Stimulated activated CD8-positive, alpha-beta memory T cell treated with anti-CD3 and anti-CD28 coated beads, Interleukin-12 subunit alpha, Interleukin-12 subunit beta, amount 100 ng/mL, for 1 hour (primary cell): ENCODE measurements around the gene SAXO1.
"Not testable (repeated sequence)": the region's sequence is repeated elsewhere in the genome, so short reads cannot be mapped to it uniquely, and the experiment has no call there.

Source experiments
- DNase-seq: peaks from one replicate; pipeline ENCODE4 v3.0.0-alpha.2; 2020; ENCODE audit warnings: low read depth

The SAXO1 gene

GRCh38 chr9:19033015-19033414, at the start of gene SAXO1:
Gene SAXO1 (minus strand): TSS chr9:19033209. CDS start chr9:19032908, 301 bp downstream.
- no peak for DNase-seq

GRCh38 chr9:19074836-19075235, 41.8 kb upstream of the SAXO1 start:
- no peak for DNase-seq

DNA sequence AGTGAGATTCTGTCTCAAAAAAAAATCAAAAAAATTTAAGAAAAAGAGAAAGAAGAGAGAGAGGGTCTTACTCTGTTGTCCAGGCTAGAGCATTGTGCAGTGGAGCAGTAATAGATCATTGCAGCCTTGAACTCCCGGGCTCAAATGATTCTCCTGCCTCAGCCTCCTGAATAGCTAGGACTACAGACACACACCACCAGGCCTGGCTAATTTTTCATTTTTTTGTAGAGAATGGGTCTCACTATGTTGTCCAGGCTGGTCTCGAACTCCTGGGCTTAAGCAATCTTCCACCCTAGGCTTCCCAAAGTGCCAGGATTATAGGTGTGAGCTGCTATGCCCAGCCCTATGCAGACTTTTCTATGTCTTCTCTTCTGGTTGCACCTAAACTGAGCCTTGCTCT, 41.2 kb upstream of the SAXO1 start:
- no peak for DNase-seq

GRCh38 chr9:19057033-19057432, 24.0 kb upstream of the SAXO1 start:
- DNase-seq = no peak

GRCh38 chr9:19050637-19051591, 17.9 kb upstream of the SAXO1 start:
- no peak for DNase-seq

- DNase-seq = no peak
Observed at GRCh38 chr9:19049917-19050636, 17.1 kb upstream of the SAXO1 start.

DNA sequence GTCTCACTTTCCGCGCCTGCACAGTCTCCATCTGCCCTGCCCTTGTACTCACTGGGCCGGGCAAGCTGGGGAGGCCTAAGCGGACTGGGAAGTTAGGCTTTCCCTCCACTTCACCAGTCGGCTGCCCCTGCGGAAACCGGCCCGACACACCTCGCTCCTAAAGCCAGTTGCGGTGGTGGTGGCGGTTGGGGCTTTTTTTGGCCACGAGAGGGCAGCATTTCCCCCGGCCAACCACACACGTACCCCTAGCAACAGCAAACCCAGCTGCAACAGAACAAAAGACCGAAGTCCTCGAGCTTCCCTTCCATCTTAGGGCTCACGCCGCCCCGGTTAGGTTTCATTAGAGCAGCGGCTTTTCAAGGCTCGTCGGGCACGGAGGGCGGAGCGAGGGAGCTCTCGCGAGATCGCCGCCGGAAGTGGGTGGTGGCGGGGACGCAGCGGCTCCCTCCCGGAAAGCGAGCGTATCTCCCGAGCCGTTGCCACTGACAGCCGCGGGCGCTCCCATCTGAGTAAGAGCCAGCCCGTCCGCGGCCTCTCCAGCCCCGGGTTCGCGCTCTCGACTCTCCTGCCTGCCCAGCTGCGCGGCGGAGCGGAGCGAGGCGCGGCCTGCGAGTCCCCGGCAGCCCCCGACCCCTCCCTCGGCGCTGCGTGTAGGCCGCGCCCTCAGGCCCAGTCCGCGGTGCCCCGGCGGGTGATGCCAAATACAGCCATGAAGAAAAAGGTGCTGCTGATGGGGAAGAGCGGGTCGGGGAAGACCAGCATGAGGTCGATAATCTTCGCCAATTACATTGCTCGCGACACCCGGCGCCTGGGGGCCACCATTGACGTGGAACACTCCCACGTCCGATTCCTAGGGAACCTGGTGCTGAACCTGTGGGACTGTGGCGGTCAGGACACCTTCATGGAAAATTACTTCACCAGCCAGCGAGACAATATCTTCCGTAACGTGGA, 16.2 kb upstream of the SAXO1 start, which contains the start of gene RRAGA:
RRAGA (plus strand) TSS at position 462 of the 951 bp plus-strand sequence; CDS start at position 695, 233 bp downstream.
- DNase-seq = peak; percentile 86

DNA sequence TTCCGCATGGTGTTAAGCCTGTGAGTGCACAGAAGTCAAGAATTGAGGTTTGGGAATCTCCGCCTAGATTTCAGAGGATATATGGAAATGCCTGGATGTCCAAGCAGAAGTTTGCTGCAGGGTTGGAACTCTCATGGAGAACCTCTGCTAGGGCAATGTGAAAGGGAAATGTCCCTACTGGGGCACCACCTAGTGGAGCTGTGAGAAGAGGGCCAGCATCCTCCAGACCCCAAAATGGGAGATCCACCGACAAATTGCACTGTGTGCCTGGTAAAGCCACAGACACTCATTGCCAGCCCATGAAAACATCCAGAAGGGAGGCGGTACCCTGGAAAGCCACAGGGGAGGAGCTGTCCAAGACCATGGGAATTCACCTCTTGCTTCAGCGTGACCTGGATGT, 3.6 kb upstream of the SAXO1 start:
- DNase-seq = no peak

DNA sequence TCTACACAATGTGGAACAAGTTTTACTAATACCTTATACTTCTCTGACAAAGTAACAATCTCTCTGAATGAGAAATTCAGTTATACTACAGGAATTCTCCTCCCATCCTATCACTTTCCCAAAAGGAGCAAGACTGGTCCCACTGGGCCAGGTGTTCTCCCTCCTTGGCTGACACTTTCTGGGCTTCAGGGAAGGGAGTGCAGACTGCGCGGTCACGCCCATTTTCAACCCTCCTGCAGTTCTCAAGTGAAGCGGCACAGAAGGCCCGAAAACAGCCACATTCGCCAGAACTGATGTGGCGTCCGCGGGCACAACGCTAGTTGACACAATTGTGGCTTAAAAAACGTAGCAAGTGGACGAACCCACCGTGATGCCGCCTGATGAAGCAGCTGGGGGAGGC, 603 bp downstream of the SAXO1 start:
- no peak for DNase-seq

- no peak for DNase-seq
Observed at GRCh38 chr9:19030899-19031298, 2.1 kb downstream of the SAXO1 start.

DNA sequence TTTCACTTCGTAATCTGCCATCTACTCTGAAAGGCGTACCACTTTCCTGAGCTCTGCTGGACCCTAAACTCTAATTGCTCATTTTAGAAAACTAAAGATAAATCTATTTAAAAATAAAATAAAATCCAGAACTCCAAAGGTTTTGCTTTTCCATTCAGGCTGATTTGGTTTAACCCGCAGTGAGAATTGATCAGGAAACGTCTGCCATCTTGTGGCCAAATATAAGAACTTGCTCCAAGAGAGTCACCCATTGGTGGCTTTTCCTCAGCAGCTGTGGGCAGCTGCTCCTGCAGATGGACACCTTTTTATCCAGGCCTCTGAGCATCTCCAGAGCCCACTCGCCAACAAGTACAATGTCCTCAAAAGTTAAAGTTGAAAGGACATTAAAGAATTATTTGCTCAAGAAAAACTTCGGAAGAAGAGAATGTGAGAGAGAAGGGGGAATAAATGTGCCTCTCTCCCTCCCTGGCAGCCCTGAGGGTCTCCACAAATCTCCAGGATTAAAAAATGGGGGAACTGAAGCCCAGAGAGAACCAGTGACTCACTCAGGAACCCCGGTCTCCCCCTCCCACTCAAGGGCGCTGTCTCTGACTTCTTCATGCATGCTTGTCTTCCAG, 4.1 kb downstream of the SAXO1 start:
- DNase-seq = no peak

DNA sequence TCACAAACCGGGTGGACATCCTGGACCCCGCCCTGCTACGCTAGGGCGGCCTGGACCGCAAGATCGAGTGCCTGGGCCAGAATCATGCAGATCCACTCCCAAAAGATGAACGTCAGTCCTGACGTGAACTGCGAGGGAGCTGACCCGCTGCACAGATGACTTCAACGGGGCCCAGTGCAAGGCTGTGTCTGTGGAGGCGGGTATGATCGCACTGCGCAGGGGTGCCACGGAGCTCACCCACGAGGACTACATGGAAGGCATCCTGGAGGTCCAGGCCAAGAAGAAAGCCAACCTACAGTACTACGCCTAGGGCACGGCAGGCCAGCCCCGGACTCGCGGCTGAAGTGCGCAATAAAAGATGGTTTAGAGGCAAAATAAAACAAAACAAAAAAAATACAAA, 5.2 kb downstream of the SAXO1 start:
- no peak for DNase-seq

GRCh38 chr9:19026375-19026774, 6.6 kb downstream of the SAXO1 start:
- no peak for DNase-seq

GRCh38 chr9:19023078-19023477, 9.9 kb downstream of the SAXO1 start:
- DNase-seq = no peak

- no peak for DNase-seq
Observed at GRCh38 chr9:19022206-19022605, 10.8 kb downstream of the SAXO1 start.

DNA sequence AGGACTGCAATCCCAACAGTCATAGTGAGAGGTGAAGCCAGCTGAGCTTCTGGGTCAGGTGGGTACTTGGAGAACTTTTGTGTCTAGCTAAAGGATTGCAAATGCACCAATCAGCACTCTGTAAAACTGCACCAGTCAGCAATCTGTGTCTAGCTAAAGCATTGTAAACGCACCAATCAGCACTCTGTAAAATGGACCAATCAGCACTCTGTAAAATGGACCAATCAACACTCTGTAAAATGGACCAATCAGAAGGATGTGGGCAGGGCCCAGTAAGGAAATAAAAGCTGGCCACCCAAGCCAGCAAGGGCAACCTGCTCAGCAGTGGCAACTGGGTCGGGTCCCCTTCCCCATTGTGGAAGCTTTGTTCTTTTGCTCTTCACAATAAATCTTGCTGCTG, 11.4 kb downstream of the SAXO1 start:
- DNase-seq = not testable (repeated sequence)

DNA sequence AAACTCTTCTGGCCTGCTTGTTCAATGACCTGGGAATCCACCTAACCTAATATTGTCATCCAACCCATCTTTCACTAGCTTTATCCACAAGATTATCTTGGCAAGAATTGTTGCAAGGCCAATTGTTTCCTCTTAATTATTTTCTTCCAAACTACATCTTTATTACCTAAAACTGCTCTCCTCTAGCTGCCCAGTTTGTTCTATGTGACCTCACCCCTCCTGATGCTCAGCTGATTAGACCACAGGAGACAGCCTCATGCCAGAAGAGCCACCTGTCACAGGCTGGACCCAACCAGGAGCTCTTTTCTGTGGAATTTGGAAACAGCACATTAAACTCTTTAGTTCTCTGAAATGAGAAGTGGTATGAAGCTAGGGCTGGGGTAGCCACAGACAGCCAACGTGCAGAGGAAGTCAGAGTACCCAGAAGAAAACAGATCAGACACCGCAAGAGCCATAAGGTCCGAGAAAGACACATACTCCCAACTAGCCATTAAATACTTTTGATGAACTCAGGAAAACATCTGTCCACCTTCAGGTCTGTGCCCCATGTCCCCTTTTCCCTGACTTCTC, 12.0 kb downstream of the SAXO1 start:
- no peak for DNase-seq

GRCh38 chr9:19018201-19018600, 14.8 kb downstream of the SAXO1 start:
- no peak for DNase-seq

DNA sequence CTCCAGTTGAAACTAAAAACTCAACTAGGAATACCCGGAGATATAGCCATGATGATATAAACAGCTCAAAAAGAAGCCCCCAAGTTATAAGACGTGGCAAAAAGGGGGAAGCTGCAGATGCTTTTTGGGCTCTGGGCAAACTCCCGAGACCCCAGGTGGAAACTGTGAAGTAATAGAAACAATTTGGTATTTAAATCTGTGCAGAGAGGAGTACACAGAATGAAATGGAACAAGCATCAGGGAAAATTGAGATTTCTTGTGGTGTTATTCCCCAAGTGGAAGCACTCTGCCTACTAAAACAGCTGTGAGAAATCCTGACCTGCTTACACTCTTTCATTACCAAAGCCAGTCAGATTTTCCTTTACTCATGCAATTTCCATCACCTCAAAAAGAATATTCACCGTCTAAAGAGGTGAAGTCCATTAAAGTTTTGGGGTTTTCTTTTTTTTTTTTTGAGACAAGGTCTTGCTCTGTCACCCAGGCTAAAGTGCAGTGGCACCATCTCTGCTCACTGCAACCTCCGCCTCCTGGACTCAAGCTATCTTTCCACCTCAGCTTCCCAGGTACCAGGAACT, 23.5 kb downstream of the SAXO1 start:
- DNase-seq = no peak

- no peak for DNase-seq
Observed at GRCh38 chr9:19000133-19000532, 32.9 kb downstream of the SAXO1 start.
